Measurements from ENCODE around the gene PDE4B. TPM values are rescaled to one million over a fixed set of nuclear protein-coding genes. Genes with fewer than 3 reads are reported as not detected.

The PDE4B gene
- polyA plus RNA-seq, 6 donors from 2014 or later = 126 to 400 (median 150) TPM

GRCh38 chr1:66353257-66353656, 560.6 kb downstream of the PDE4B start:
- H3K4me1 Mint-ChIP-seq = peaks cover 65 to 94% (median 84%) of the 10 kb centered on the region in 3 donors
- H3K9me3 Mint-ChIP-seq = no peaks in the 10 kb centered on the region
- H3K36me3 Mint-ChIP-seq = peaks cover 20 to 48% of the 10 kb centered on the region in 2 donors
- H3K27me3 Mint-ChIP-seq = no peaks in the 10 kb centered on the region
- DNase-seq = no peak
- H3K27ac Mint-ChIP-seq = peak overlapping the region; percentile 53 to 96 (median 88)
- H3K4me3 Mint-ChIP-seq = peak overlapping the region in 6 of 8 donors; percentile 5 to 78 (median 50)
- no peak for ATAC-seq (ENCODE audit: low read depth in 2 of 2)

- H3K36me3 Mint-ChIP-seq = peaks cover 20 to 48% of the 10 kb centered on the region in 2 donors
- peak overlapping the region in 1 of 8 donors; percentile 14 for H3K4me3 Mint-ChIP-seq
- H3K27me3 Mint-ChIP-seq = no peaks in the 10 kb centered on the region
- ATAC-seq (ENCODE audit: low read depth in 2 of 2) (no peak), DNase-seq (no peak)
- no peaks in the 10 kb centered on the region for H3K9me3 Mint-ChIP-seq
- peak overlapping the region in 5 of 6 donors; percentile 36 to 88 (median 61) for H3K27ac Mint-ChIP-seq
- H3K4me1 Mint-ChIP-seq = peaks cover 65 to 95% (median 87%) of the 10 kb centered on the region in 3 donors
These were observed 561.9 kb downstream of the PDE4B start for GRCh38 chr1:66354311-66355201.

GRCh38 chr1:66355756-66356155, 563.1 kb downstream of the PDE4B start:
- no peaks in the 10 kb centered on the region for H3K27me3 Mint-ChIP-seq
- ATAC-seq (ENCODE audit: low read depth in 2 of 2) (peak; percentile 23 to 45), DNase-seq (no peak)
- H3K4me3 Mint-ChIP-seq = peak overlapping the region in 4 of 8 donors; percentile 25 to 45 (median 38)
- peak overlapping the region; percentile 51 to 89 (median 66) for H3K27ac Mint-ChIP-seq
- peaks cover 20 to 48% of the 10 kb centered on the region in 2 donors for H3K36me3 Mint-ChIP-seq
- H3K4me1 Mint-ChIP-seq = peaks cover 63 to 91% (median 85%) of the 10 kb centered on the region in 3 donors
- H3K9me3 Mint-ChIP-seq = no peaks in the 10 kb centered on the region

- DNase-seq (no peak), ATAC-seq (ENCODE audit: low read depth in 2 of 2) (no peak)
- H3K9me3 Mint-ChIP-seq = no peaks in the 10 kb centered on the region
- peaks cover 21 to 48% of the 10 kb centered on the region in 2 donors for H3K36me3 Mint-ChIP-seq
- H3K4me1 Mint-ChIP-seq = peaks cover 62 to 85% (median 80%) of the 10 kb centered on the region in 3 donors
- H3K27ac Mint-ChIP-seq = peak overlapping the region in 4 of 6 donors; percentile 15 to 88 (median 64)
- H3K27me3 Mint-ChIP-seq = no peaks in the 10 kb centered on the region
- H3K4me3 Mint-ChIP-seq = no peak overlapping the region
These were observed 563.9 kb downstream of the PDE4B start for GRCh38 chr1:66356605-66357004.

GRCh38 chr1:66357021-66357420, 564.3 kb downstream of the PDE4B start:
- Mint-ChIP-seq H3K36me3 (peaks cover 21 to 48% of the 10 kb centered on the region in 2 donors), H3K27ac (peak overlapping the region in 4 of 6 donors; percentile 15 to 88 (median 47)), H3K9me3 (no peaks in the 10 kb centered on the region), H3K27me3 (no peaks in the 10 kb centered on the region), H3K4me1 (peaks cover 62 to 84% (median 77%) of the 10 kb centered on the region in 3 donors), H3K4me3 (no peak overlapping the region)
- DNase-seq (no peak), ATAC-seq (ENCODE audit: low read depth in 2 of 2) (no peak)

- H3K27me3 Mint-ChIP-seq = no peaks in the 10 kb centered on the region
- H3K4me3 Mint-ChIP-seq = peak overlapping the region in 2 of 8 donors; percentile 8 to 9
- peaks cover 23 to 51% of the 10 kb centered on the region in 2 donors for H3K36me3 Mint-ChIP-seq
- DNase-seq (no peak), ATAC-seq (ENCODE audit: low read depth in 2 of 2) (no peak)
- H3K9me3 Mint-ChIP-seq = no peaks in the 10 kb centered on the region
- H3K27ac Mint-ChIP-seq = peak overlapping the region in 4 of 6 donors; percentile 25 to 89 (median 64)
- peaks cover 62 to 84% (median 77%) of the 10 kb centered on the region in 3 donors for H3K4me1 Mint-ChIP-seq
These were observed 564.9 kb downstream of the PDE4B start for GRCh38 chr1:66357478-66358197.

GRCh38 chr1:66359269-66359668, 566.6 kb downstream of the PDE4B start:
- ATAC-seq (ENCODE audit: low read depth in 2 of 2) = no peak
- H3K36me3 Mint-ChIP-seq = peaks cover 24 to 51% of the 10 kb centered on the region in 2 donors
- no peaks in the 10 kb centered on the region for H3K27me3 Mint-ChIP-seq
- no peak for DNase-seq
- no peaks in the 10 kb centered on the region for H3K9me3 Mint-ChIP-seq
- peak overlapping the region in 4 of 8 donors; percentile 4 to 57 (median 40) for H3K4me3 Mint-ChIP-seq
- peaks cover 53 to 73% (median 66%) of the 10 kb centered on the region in 3 donors for H3K4me1 Mint-ChIP-seq
- H3K27ac Mint-ChIP-seq = peak overlapping the region; percentile 6 to 92 (median 84)

GRCh38 chr1:66359815-66360214, 567.1 kb downstream of the PDE4B start:
- Mint-ChIP-seq H3K27ac (peak overlapping the region; percentile 16 to 88 (median 70)), H3K4me3 (peak overlapping the region in 4 of 8 donors; percentile 39 to 69 (median 51)), H3K36me3 (peaks cover 24 to 56% of the 10 kb centered on the region in 2 donors), H3K4me1 (peaks cover 54 to 74% (median 66%) of the 10 kb centered on the region in 3 donors), H3K27me3 (no peaks in the 10 kb centered on the region), H3K9me3 (no peaks in the 10 kb centered on the region)
- ATAC-seq (ENCODE audit: low read depth in 2 of 2) (no peak), DNase-seq (no peak)

- Mint-ChIP-seq H3K9me3 (no peaks in the 10 kb centered on the region), H3K4me3 (peak overlapping the region in 4 of 8 donors; percentile 39 to 69 (median 51)), H3K36me3 (peaks cover 24 to 61% of the 10 kb centered on the region in 2 donors), H3K4me1 (peaks cover 56 to 74% (median 68%) of the 10 kb centered on the region in 3 donors), H3K27ac (peak overlapping the region; percentile 16 to 88 (median 72)), H3K27me3 (no peaks in the 10 kb centered on the region)
- DNase-seq = no peak
- ATAC-seq (ENCODE audit: low read depth in 2 of 2) = peak; percentile 41 to 59
These were observed 567.6 kb downstream of the PDE4B start for GRCh38 chr1:66360285-66360724.

GRCh38 chr1:66364578-66365391, 572.1 kb downstream of the PDE4B start:
- DNase-seq (no peak), ATAC-seq (ENCODE audit: low read depth in 2 of 2) (no peak)
- peaks cover 59 to 66% (median 60%) of the 10 kb centered on the region in 3 donors for H3K4me1 Mint-ChIP-seq
- peaks cover 45 to 70% of the 10 kb centered on the region in 2 donors for H3K36me3 Mint-ChIP-seq
- H3K4me3 Mint-ChIP-seq = no peak overlapping the region
- no peaks in the 10 kb centered on the region for H3K9me3 Mint-ChIP-seq
- peak overlapping the region; percentile 18 to 88 (median 62) for H3K27ac Mint-ChIP-seq
- no peaks in the 10 kb centered on the region for H3K27me3 Mint-ChIP-seq

- no peaks in the 10 kb centered on the region for H3K9me3 Mint-ChIP-seq
- no peak for ATAC-seq (ENCODE audit: low read depth in 2 of 2)
- H3K27me3 Mint-ChIP-seq = no peaks in the 10 kb centered on the region
- H3K4me3 Mint-ChIP-seq = no peak overlapping the region
- peaks cover 51 to 74% of the 10 kb centered on the region in 2 donors for H3K36me3 Mint-ChIP-seq
- no peak for DNase-seq
- peak overlapping the region in 4 of 6 donors; percentile 18 to 93 (median 86) for H3K27ac Mint-ChIP-seq
- H3K4me1 Mint-ChIP-seq = peaks cover 59 to 69% (median 60%) of the 10 kb centered on the region in 3 donors
These were observed 572.9 kb downstream of the PDE4B start for GRCh38 chr1:66365635-66366034.

- ATAC-seq (ENCODE audit: low read depth in 2 of 2) (no peak), DNase-seq (no peak)
- Mint-ChIP-seq H3K4me3 (no peak overlapping the region), H3K4me1 (peaks cover 66 to 74% (median 69%) of the 10 kb centered on the region in 3 donors), H3K36me3 (peaks cover 56 to 78% of the 10 kb centered on the region in 2 donors), H3K27ac (peak overlapping the region; percentile 79 to 94 (median 92)), H3K9me3 (no peaks in the 10 kb centered on the region), H3K27me3 (no peaks in the 10 kb centered on the region)
These were observed 573.9 kb downstream of the PDE4B start for GRCh38 chr1:66366634-66367033.

Data from naive B cell (primary cell).